H9 (cell line): ENCODE results near the gene ADARB2. TPM values are rescaled to one million over a fixed set of nuclear protein-coding genes. Genes with fewer than 3 reads are reported as not detected.

Source experiments
- DNase-seq: peaks from one replicate; pipeline ENCODE4 v3.0.0-alpha.2; 2017
- H2AFZ ChIP-seq: one replicate; pipeline ENCODE4 v1.6.1; 2013; ENCODE audit warnings: mild to moderate bottlenecking, low read length, control low read depth, moderate library complexity
- H2AK5ac ChIP-seq: 2 replicates; pipeline ENCODE4 v1.6.1; 2013; ENCODE audit warnings: low read length, control low read depth, mixed read lengths; ENCODE audit not compliant: insufficient read length
- H2BK120ac ChIP-seq: one replicate; pipeline ENCODE4 v1.6.1; 2013; ENCODE audit warnings: low read depth, mild to moderate bottlenecking, low read length, control low read depth, inconsistent platforms; ENCODE audit not compliant: poor library complexity, severe bottlenecking
- H2BK12ac ChIP-seq: 2 replicates; pipeline ENCODE4 v1.6.1; 2013; ENCODE audit warnings: low read length, control low read depth, mixed read lengths, low read depth; ENCODE audit not compliant: insufficient read length
- H2BK15ac ChIP-seq: 2 replicates; pipeline ENCODE4 v1.6.1; 2013; ENCODE audit warnings: low read depth, low read length, control low read depth
- H2BK20ac ChIP-seq: one replicate; pipeline ENCODE4 v1.6.1; 2013; ENCODE audit warnings: low read depth, mild to moderate bottlenecking, low read length, control low read depth, inconsistent platforms; ENCODE audit not compliant: poor library complexity, severe bottlenecking
- H2BK5ac ChIP-seq: 2 replicates; pipeline ENCODE4 v1.6.1; 2013; ENCODE audit warnings: low read length, control low read depth, mixed read lengths; ENCODE audit not compliant: insufficient read length
- H3K14ac ChIP-seq: 2 replicates; pipeline ENCODE4 v1.6.1; 2013; ENCODE audit warnings: low read length, control low read depth; ENCODE audit not compliant: insufficient read depth
- H3K18ac ChIP-seq: 2 replicates; pipeline ENCODE4 v1.6.1; 2013; ENCODE audit warnings: low read depth, mild to moderate bottlenecking, mixed read lengths, low read length, control low read depth; ENCODE audit not compliant: insufficient read length
- H3K23ac ChIP-seq: 2 replicates; pipeline ENCODE4 v1.6.1; 2013; ENCODE audit warnings: low read length, control low read depth, mixed read lengths, low read depth; ENCODE audit not compliant: insufficient read length
- H3K23me2 ChIP-seq: 2 replicates; pipeline ENCODE4 v1.6.1; 2013; ENCODE audit warnings: low read depth, mild to moderate bottlenecking, mixed read lengths, low read length, control low read depth; ENCODE audit not compliant: insufficient read length, poor library complexity, severe bottlenecking
- H3K27ac ChIP-seq: 2 replicates; pipeline ENCODE4 v1.5.1; 2013; ENCODE audit warnings: low read length, control low read depth, mixed read lengths, low read depth; ENCODE audit not compliant: insufficient read length
- H3K27me3 ChIP-seq: 2 replicates; pipeline ENCODE4 v1.6.1; 2013; ENCODE audit warnings: low read length, control low read depth, inconsistent platforms; ENCODE audit not compliant: insufficient read depth
- H3K4ac ChIP-seq: 2 replicates; pipeline ENCODE4 v1.6.1; 2013; ENCODE audit warnings: low read depth, mild to moderate bottlenecking, control low read depth, inconsistent platforms, low read length, moderate library complexity
- H3K4me1 ChIP-seq: 2 replicates; pipeline ENCODE4 v1.6.1; 2013; ENCODE audit warnings: low read length, control low read depth, inconsistent platforms; ENCODE audit not compliant: insufficient read depth
- H3K4me2 ChIP-seq: 2 replicates; pipeline ENCODE4 v1.6.1; 2013; ENCODE audit warnings: low read length, control low read depth, mixed read lengths; ENCODE audit not compliant: insufficient read length, insufficient read depth
- H3K56ac ChIP-seq: 2 replicates; pipeline ENCODE4 v1.6.1; 2013; ENCODE audit warnings: low read depth, mild to moderate bottlenecking, mixed read lengths, low read length, control low read depth; ENCODE audit not compliant: insufficient read length
- H3K79me1 ChIP-seq: 2 replicates; pipeline ENCODE4 v1.6.1; 2013; ENCODE audit warnings: low read depth, mild to moderate bottlenecking, moderate library complexity, low read length, control low read depth, inconsistent platforms; ENCODE audit not compliant: insufficient read depth, poor library complexity, severe bottlenecking
- H3K79me2 ChIP-seq: 2 replicates; pipeline ENCODE4 v1.6.1; 2013; ENCODE audit warnings: low read length, control low read depth, inconsistent platforms; ENCODE audit not compliant: insufficient read depth
- H3K9ac ChIP-seq: 2 replicates; pipeline ENCODE4 v1.6.1; 2013; ENCODE audit warnings: low read length, control low read depth, mixed read lengths; ENCODE audit not compliant: insufficient read length; ENCODE audit errors: extremely low read depth
- H3K9me3 ChIP-seq: one replicate; pipeline ENCODE4 v1.6.1; 2013; ENCODE audit warnings: low read depth, low read length, inconsistent platforms; ENCODE audit not compliant: control insufficient read depth
- H3T11ph ChIP-seq: one replicate; pipeline ENCODE4 v1.6.1; 2013; ENCODE audit warnings: mild to moderate bottlenecking, low read length, control low read depth, inconsistent platforms
- H4K20me1 ChIP-seq: one replicate; pipeline ENCODE4 v1.6.1; 2013; ENCODE audit not compliant: control insufficient read depth, insufficient read length, insufficient read depth
- H4K5ac ChIP-seq: 2 replicates; pipeline ENCODE4 v1.6.1; 2013; ENCODE audit warnings: low read depth, mild to moderate bottlenecking, mixed read lengths, low read length, control low read depth; ENCODE audit not compliant: insufficient read length
- H4K8ac ChIP-seq: replicated peaks from 2 replicates; pipeline ENCODE4 v1.6.1; 2013; ENCODE audit warnings: low read length, control low read depth, mixed read lengths, low read depth; ENCODE audit not compliant: insufficient read length
- H4K91ac ChIP-seq: 2 replicates; pipeline ENCODE4 v1.6.1; 2013; ENCODE audit warnings: low read depth, mild to moderate bottlenecking, moderate library complexity, mixed read lengths, low read length, control low read depth; ENCODE audit not compliant: insufficient read length
- H3K27ac Mint-ChIP-seq, 3 experiments: 2 replicates in 2 of 3; 3 replicates in 1 of 3; pipeline ENCODE4 v1.8.0; 2020 to 2021; ENCODE audit warnings: mixed read lengths in 3 of 3, mild to moderate bottlenecking in 1 of 3, moderate library complexity in 1 of 3
- H3K27me3 Mint-ChIP-seq: 2 replicates; pipeline ENCODE4 v1.8.0; 2021; ENCODE audit warnings: low read depth, mild to moderate bottlenecking, moderate library complexity, mixed read lengths
- H3K36me3 Mint-ChIP-seq, 3 experiments: 2 replicates in 2 of 3; 3 replicates in 1 of 3; pipeline ENCODE4 v1.8.0; 2020 to 2021; ENCODE audit warnings: low read depth in 3 of 3, mixed read lengths in 3 of 3; ENCODE audit not compliant: insufficient read depth in 1 of 3
- H3K4me1 Mint-ChIP-seq, 2 experiments: 2 replicates each; pipeline ENCODE4 v1.8.0; 2020; ENCODE audit warnings: mixed read lengths in 2 of 2
- H3K4me3 Mint-ChIP-seq, 2 experiments: 2 replicates in 1 of 2; 3 replicates in 1 of 2; pipeline ENCODE4 v1.8.0; 2020 to 2021; ENCODE audit warnings: mild to moderate bottlenecking in 2 of 2, mixed read lengths in 2 of 2, moderate library complexity in 1 of 2
- H3K9me3 Mint-ChIP-seq, 2 experiments: 2 replicates in 1 of 2; 3 replicates in 1 of 2; pipeline ENCODE4 v1.8.0; 2020; ENCODE audit warnings: mild to moderate bottlenecking in 2 of 2, mixed read lengths in 2 of 2, moderate library complexity in 1 of 2
- WGBS: extraction: QIAGEN DNeasy Blood & Tissue Kit; methylation state at CpG from one replicate; pipeline ENCODE4 v1.1.7; 2013; ENCODE audit warnings: missing lambda C conversion rate, low lambda C conversion rate, mixed read lengths; ENCODE audit not compliant: insufficient read length; ENCODE audit errors: extremely low coverage; 5-methylcytosine and 5-hydroxymethylcytosine counted together
- total RNA-seq: library from RNA; stranded (reverse); gene quantifications from 2 replicates; pipeline ENCODE4 v1.2.1, GENCODE V29; 2021
- TF ChIP-seq, protein P1 (sequence below): fragments of 200-600 bp; sonication (generic); conservative IDR thresholded peaks from 3 replicates; pipeline ENCODE4 v1.8.0; 2021; ENCODE audit warnings: antibody characterized with exemption, mild to moderate bottlenecking

ADARB2 gene
- total RNA-seq, 1 experiment from 2014 or later, result 0.87 TPM

DNA sequence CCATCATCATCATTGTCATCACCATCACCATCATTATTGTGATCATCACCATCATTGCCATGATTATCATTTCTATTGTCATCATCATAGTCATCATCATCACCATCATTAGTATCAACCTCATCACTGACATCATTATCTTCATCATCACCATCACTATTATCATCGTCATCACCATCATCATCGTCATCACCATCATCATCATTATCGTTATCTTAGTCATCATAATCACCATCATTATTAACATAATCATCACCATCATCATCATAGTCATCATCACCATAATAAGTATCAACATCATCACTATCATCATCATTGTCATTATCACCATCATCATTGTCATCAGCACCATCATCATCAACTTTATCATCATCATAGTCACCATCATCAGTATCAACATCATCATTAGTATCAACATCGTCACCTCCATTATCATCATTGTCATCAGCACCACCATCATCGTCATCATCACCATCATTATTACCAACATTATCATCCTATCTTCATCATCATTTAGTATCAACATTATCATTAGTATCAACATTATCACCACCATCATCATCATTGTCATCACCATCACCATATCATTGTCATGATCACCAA, 241.3 kb downstream of the ADARB2 start:
- Histone ChIP-seq H3K4me2 (no peak overlapping the region), H3K27ac (no peak overlapping the region), H3K4me1 (no peaks in the 10 kb centered on the region), H4K91ac (no peak overlapping the region), H3K4ac (no peak overlapping the region), H3T11ph (no peak overlapping the region), H3K9ac (no peak overlapping the region), H2BK120ac (no peak overlapping the region), H2BK15ac (no peak overlapping the region), H2BK5ac (no peak overlapping the region), H3K27me3 (no peaks in the 10 kb centered on the region), H3K79me2 (no peaks in the 10 kb centered on the region), H3K56ac (no peak overlapping the region), H4K5ac (no peak overlapping the region), H2BK12ac (no peak overlapping the region), H3K18ac (no peak overlapping the region), H2AK5ac (no peak overlapping the region), H3K23me2 (no peaks in the 10 kb centered on the region), H3K14ac (no peak overlapping the region), H2AFZ (no peak overlapping the region), H2BK20ac (no peak overlapping the region), H3K79me1 (no peaks in the 10 kb centered on the region), H4K20me1 (no peaks in the 10 kb centered on the region), H3K23ac (no peak overlapping the region), H4K8ac (no peak overlapping the region), H3K9me3 (no peaks in the 10 kb centered on the region)
- DNase-seq, result no peak
- no peak overlapping the region for H3K27ac Mint-ChIP-seq
- 100% methylated on average over 4 of the region's 5 CpGs for WGBS
- H3K36me3 Mint-ChIP-seq, result no peaks in the 10 kb centered on the region
- TF ChIP-seq, protein P1, sequence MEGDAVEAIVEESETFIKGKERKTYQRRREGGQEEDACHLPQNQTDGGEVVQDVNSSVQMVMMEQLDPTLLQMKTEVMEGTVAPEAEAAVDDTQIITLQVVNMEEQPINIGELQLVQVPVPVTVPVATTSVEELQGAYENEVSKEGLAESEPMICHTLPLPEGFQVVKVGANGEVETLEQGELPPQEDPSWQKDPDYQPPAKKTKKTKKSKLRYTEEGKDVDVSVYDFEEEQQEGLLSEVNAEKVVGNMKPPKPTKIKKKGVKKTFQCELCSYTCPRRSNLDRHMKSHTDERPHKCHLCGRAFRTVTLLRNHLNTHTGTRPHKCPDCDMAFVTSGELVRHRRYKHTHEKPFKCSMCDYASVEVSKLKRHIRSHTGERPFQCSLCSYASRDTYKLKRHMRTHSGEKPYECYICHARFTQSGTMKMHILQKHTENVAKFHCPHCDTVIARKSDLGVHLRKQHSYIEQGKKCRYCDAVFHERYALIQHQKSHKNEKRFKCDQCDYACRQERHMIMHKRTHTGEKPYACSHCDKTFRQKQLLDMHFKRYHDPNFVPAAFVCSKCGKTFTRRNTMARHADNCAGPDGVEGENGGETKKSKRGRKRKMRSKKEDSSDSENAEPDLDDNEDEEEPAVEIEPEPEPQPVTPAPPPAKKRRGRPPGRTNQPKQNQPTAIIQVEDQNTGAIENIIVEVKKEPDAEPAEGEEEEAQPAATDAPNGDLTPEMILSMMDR, result no peak
- H3K4me1 Mint-ChIP-seq, result no peaks in the 10 kb centered on the region
- no peaks in the 10 kb centered on the region for H3K27me3 Mint-ChIP-seq
- H3K9me3 Mint-ChIP-seq, result no peaks in the 10 kb centered on the region
- H3K4me3 Mint-ChIP-seq, result no peak overlapping the region
